GM18511 (cell line): ENCODE results near the gene CDK8.

ENCODE experiments used
- ATAC-seq: cut with Tn5 transposase; IDR thresholded peaks from one replicate; pipeline ENCODE4 v1.9.1; 2021; ENCODE audit warnings: mild to moderate bottlenecking, moderate library complexity; ENCODE audit not compliant: unreplicated experiment

CDK8 gene

DNA sequence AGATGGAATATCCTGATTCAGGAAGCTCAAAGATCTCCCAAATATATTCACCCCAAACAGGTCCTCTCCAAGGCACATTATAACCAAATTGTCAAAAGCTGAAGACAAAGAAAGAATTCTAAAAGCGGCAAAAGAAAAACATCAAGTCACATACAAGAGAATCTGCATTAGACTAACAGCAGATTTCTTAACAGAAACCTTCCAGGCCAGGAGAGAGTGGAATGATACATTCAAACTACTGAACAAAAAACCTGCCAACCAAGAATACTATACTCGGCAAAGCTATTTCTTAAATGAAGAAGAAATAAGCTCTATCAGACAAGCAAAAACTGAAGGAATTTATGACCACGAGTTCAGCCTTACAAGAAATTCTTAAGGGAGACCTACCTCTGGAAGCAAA, 183.0 kb downstream of the CDK8 start:
- no peak for ATAC-seq

DNA sequence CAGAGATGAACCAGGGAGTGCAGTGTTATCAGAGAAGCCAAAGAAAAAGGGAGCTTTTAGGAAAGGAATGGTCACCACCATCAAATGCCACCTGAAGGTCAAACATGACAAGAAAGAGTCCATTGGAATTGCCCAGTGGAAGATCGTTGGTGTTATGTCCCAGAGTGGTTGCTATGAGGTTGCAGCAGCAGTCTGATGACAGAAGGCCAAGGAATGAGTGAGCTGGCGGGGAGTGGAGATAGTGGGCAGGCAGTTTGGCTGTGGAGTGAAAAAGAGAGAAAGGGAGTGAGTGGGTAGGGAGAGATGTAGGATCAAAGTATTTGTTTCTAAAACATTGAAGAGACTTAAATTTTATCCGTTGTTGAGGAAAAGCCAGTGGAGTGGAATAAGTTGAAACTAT, 186.2 kb downstream of the CDK8 start:
- ATAC-seq, result no peak

- no peak for ATAC-seq
Measured at GRCh38 chr13:26441476-26441875, 187.5 kb downstream of the CDK8 start.

GRCh38 chr13:26442541-26442940, 188.6 kb downstream of the CDK8 start:
- ATAC-seq, result no peak

DNA sequence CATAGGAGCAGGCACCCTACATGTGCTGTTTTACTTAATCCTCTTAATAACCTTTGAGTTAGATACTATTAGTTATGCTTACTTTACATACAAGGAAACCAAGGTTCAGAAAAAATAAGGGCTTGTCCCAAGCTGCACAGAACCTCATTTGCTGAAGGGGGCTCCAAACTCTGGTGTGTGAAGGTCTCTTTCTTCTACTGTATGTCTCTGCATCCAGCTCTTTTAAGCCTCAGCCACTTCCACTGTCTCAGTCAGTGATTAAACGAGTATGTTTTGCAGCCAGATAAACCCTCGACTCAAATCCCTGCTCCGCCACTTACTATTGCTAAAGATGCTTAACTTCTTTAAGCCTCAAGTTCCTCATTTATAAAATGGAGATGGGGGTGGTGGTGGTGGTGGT, 191.2 kb downstream of the CDK8 start:
- ATAC-seq, result no peak

DNA sequence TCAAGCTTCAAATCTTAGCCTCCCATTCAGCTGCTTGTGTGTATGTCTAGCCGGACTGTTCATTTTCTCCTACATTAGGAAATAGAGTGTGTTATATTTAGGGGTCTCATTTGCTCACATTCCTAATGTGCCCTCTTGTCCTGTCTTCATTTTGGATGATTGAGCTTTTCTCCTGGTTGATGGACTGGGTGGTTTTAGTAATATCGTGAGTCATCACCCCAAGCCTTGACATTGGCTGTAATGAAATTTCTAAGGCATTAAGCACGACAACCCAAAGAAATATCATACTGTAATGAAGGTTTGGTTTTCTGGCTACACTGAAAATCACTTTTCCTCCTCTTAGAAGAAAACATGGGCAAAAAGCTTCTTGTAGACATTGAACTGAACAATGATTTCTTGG, 192.8 kb downstream of the CDK8 start:
- ATAC-seq, result no peak

GRCh38 chr13:26448032-26448431, 194.1 kb downstream of the CDK8 start:
- no peak for ATAC-seq

DNA sequence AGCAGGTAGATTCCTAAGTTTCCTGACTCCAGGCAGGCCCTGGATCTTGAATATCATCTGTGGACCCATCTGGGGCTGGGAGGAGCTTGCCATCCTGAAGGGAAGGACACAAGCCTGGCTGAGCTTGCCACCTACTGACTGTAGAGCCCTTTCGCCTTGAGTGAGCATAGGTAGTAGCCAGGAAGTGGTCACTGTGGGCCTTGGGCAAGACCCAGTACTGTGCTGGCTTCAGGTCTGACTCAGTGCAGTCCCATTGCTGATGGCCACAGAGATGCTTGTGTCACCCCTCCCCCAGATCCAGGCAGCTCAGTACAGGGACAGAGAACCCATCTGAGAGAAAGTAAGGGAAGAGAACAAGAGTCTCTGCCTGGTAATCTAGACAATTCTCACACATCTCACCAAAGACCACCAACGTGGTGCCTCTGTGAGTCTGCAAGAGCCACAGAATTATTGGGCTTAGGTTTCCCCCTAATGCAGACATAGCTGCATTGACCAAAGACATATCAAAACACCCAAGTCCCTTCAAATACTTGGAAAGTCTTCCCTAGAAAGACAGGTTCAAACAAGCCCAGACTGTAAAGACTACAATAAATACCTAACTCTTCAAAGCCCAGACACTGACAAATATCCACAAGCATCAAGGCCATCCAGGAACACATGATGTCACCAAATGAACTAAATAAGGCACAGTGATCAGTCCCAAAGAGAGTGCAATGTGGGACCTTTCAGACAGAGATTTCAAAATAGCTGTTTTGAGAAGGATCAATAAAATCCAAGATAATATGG, 195.3 kb downstream of the CDK8 start:
- no peak for ATAC-seq
